GM12801 (cell line): ENCODE results near the gene MVB12B.

Experiments
- TF ChIP-seq, protein P1 (sequence below): IDR thresholded peaks from one replicate; pipeline ENCODE4 v1.5.1; 2011; ENCODE audit warnings: control low read depth; ENCODE audit not compliant: insufficient read length; ENCODE audit errors: extremely low read depth

Gene MVB12B

DNA sequence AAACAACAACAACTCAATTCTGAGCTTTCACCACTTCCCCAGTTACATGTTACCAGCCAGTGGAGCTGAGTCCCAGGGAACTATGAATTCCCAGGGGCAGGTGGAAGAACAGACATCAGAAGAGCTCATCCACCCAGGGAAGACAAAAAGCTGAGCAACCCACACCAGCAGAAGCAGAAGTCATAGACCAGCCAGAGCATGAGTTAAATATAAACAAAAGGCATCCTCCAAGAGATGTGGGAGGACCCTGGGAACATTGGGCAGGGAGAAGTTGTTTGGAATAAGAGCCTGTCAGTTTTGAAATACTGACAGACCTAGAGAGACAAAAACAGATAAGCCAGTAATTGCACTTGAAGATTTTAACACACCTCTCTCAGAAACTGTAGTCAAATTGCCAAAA is 184.8 kb downstream of the MVB12B start:
- TF ChIP-seq, protein P1, sequence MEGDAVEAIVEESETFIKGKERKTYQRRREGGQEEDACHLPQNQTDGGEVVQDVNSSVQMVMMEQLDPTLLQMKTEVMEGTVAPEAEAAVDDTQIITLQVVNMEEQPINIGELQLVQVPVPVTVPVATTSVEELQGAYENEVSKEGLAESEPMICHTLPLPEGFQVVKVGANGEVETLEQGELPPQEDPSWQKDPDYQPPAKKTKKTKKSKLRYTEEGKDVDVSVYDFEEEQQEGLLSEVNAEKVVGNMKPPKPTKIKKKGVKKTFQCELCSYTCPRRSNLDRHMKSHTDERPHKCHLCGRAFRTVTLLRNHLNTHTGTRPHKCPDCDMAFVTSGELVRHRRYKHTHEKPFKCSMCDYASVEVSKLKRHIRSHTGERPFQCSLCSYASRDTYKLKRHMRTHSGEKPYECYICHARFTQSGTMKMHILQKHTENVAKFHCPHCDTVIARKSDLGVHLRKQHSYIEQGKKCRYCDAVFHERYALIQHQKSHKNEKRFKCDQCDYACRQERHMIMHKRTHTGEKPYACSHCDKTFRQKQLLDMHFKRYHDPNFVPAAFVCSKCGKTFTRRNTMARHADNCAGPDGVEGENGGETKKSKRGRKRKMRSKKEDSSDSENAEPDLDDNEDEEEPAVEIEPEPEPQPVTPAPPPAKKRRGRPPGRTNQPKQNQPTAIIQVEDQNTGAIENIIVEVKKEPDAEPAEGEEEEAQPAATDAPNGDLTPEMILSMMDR, result no peak

DNA sequence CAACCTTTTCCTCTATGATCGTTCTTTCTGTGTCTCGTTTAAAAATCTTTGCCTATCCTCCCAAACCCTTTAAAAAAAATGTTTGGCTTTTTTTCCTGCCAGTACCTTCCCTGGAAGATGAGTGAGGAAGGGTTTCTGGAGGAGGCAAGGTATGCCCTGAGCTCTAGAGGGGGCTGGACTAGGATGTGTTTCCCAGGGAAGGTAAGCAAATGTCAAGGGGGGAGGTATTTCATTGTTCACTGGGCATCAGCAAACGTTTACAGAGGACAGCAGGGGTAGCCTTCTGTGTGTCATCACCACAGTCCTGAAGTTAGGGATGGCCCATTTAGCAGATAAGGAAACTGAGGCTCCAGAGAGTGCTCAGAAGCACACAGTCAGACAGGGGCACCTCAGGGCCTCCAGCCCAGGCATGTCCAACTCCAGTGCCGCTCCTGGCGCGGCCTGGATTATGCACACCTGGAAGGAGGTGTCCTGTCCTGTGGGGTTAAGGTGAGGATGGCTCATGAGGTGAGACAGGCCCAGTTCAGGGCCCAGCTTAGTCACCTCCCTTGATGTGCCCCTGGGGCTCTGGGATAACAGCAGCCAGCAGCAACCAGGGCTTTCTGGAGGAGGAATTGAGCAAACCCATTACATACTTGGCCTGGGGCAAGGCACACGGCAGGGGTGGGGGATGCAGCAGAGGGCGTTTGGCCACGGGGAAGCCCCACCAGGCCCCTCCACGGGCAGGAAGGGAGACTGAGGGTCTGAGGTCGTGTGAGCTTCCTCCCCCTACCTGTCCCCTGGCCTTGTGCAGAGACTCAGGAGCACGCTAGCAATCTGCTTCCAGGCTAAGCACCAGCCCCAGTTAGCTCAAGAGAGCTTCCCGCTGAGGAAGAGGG is 186.8 kb downstream of the MVB12B start:
- TF ChIP-seq, protein P1, result no peak

DNA sequence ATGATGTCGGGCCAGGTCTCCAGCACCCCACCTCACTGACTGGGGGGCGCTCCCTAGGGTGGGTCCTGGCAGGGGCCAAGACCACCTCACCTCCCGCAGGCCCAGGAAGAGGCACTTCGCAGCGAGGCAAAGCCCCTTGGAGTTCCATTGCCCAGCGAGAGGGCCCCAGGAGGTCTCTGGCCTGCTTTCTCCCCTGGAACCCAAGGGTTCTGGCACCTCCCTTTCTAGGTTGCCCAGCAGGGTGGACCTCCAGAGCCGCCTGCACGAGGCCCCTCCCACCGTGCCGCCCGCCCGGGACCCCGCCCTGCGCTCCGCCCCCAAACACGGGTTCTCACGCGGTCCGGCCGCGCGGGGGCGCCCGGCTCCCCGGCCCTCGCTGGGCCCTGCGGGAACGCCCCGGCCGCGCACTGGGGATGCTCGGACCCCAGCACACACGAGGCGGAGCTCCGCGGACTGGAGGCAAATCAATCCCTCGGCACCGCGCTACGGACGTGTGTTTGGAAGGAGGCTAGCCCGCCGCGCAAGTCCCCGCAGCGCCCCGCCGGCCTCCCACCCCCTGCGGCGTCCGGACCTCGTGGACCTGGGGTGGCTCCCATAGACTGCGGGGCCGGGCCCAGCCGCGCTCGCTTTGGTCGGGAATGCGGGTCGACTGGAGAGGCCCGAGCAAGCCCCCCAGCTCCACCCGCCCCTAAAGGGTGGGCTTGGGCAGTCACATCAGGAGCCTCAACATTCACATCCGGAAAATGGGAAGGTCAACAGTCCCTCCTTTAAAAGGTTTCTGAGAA is 187.6 kb downstream of the MVB12B start:
- TF ChIP-seq, protein P1, result no peak

DNA sequence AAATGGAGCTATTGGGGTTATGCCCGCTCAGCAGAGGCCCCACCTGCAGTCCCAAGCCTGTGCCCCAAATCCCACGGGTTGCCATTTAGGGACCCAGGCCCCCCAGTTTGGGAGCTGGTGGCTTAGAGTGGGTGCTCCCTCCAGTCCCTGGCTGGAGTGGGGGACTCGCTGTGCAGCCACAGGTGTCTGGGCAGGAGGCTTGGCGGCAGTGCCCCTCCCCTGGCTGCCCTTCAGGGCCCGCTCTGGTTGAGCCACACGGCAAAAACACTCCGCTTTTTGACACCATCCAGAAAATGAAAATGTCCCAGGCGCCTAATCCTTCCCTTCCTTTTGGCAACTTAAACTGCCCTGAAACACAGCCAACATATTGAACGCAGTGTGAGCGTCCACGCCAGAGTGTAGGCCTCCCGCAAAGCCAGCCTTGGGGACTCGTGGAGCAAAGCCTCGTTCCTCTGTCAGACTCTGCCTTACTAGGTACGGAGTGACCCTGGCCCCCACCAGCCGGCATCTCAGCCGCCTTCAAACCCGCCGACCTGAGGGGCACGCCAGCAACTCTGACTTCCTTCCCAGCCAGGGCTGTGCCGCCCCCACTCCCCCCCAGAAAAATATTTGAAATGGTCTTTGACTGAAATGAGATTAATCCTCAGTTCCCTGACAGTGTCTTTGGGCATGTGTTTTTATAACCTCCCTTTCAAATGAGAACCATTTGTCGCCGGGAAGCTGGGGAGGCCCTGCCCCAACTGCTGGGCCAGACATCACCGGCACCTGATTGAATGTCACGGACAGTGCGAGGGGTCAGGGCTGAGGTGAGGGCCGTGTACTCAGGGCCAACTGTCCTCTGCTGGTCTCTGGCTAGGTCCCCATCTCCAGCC is 188.6 kb downstream of the MVB12B start:
- TF ChIP-seq, protein P1, result no peak

DNA sequence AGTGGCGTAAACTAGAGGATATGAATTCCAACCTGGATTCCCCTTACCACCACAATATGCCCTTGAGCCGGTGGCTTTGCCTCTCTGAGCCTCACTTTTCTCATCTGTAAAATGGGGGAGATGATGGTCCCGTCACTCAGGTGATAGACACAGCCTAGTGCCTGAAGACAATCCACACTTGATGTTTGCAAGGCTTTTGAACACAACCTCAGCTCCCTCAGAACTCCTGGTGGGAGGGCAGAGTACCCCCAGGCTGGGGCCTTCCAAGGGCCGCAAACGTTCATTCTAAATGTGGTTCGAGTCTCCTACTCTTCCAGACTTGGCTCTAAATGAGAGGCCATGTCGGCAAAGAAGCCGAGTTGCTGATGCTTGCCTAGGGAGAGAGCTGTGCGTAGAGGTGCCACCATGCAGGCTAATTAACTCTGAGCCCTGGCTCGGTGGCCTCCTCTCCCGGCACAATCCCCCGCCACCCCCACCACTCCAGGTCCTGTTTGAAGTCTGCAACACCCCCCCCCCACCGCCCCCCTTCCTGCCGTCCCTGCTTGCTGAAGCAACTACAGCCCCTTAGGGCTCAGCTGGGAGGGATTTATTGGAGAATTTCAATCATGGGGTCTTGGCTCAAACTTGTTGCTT is 189.4 kb downstream of the MVB12B start:
- TF ChIP-seq, protein P1, result no peak

DNA sequence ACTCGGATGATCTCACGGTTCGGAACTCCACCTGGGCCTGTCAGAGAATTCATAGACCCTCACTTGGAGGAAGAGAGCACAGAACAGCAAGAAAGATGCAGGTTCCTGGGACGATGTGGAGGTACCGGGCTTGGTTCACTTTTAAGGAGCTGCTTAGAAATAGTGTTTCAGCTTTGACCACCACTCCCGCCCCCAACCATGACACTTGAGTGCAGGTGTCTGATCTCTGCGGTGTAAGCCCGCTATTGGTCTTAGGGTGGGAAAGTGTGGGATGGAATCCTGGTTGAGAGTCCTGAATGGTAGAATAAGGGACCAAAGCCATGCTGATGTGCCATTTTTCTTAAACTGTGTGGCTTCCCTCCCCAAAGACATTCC is 189.9 kb downstream of the MVB12B start:
- TF ChIP-seq, protein P1, result no peak
